Activated CD8-positive, alpha-beta memory T cell treated with anti-CD3 and anti-CD28 coated beads for 48 hours (primary cell): ENCODE results near the gene RPL36.
"Not testable (repeated sequence)": the region's sequence is repeated elsewhere in the genome, so short reads cannot be mapped to it uniquely, and the experiment has no call there.

Source experiments
- DNase-seq, 3 experiments: peaks; one replicate each; pipeline ENCODE4 v3.0.0-alpha.2; 2020; ENCODE audit warnings: low read depth in 2 of 3, low spot score in 2 of 3

Gene RPL36

DNA sequence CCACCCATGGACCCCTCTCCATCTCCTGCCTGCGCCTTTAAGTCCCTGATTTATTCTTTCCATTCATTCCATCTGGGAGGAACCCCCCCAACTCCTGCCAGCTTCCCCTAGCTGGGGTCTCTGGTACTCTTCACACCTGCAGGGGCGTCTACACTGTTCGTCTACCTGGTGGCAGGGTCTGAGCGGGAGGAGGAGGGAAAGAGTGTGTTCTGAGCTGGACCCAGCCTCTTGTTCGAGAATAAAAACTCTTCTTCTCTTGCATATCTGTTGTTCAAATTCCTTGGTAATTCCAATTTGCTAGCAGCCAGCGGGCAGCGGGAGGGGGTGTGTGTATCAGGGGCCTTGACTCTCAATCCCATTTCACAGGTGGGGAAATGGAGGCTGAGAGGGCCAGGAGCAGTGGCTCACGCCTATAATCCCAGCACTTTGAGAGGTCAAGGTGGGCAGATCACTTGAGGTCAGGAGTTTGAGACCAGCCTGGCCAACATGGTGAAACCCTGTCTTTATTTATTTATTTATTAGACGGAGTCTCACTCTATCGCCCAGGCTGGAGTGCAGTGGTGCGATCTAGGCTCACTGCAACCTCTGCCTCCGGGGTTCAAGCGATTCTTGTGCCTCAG, 1.7 kb upstream of the RPL36 start:
- not testable (repeated sequence) for DNase-seq

- peak in 2 of 3 experiments; percentile 31 to 44 for DNase-seq
These were observed 1.1 kb downstream of the RPL36 start for GRCh38 chr19:5690955-5691821.

- DNase-seq: no peak
These were observed 2.0 kb downstream of the RPL36 start for GRCh38 chr19:5691822-5692722.

DNA sequence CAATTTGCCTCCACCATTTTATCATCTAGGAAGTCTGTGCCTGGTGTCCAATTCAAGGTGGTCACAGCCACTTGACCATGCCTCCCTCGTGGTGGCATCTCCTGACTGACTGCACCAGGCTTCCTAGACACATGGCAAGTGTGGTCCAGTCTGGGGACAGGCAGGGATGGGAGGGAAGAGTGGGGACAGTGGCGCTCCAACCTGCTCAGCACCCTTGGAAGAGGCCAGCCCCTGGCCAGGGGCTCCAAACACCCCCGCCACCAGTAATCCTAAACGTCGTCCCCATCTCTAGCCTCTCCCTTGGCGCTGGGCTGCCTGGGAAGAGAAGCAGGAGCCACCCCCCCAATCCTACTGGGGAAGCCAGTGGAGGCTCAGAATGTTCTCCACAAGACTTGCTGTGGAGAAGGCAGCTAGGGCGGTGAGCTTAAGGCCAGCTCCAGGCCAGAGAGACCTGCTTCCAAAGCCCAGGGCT, 2.7 kb downstream of the RPL36 start:
- DNase-seq: no peak

GRCh38 chr19:5693195-5694166, 3.4 kb downstream of the RPL36 start:
- no peak for DNase-seq

DNA sequence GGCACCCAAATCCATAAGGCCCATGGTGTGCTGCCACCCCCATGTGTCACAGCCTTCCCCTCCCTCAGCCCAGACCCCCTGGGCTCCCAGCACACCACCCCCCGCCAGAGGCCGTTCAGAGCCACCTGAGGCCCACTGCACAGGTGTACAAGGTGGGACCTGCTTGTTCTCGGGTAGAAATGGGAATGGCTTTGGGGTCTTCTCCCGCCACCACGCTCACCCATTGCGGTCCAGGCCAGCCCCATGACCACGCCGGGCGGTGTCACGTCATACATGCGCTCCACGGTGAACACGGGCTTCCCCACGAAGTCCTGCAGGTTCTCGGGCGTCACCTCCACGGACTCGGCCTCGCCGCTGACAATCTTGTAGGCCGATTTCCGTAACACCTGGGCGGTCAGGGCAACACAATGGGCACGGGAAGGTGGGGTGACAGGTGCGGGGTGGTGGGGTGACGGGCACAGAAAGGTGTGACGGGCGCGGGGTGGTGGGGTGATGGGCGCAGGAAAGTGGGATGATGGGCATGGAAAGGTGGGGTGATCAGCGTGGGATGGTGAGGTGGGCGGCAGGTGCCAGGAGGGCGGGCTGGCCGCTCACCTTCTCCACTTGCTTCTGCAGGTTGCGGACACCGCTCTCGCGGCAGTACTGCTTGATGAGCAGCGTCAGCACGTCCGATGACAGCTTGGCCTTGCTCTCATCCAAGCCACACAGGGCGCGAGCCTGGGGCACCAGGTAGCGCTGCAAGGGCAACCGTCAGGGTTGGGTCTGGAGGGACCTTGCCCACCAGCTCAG, 4.3 kb downstream of the RPL36 start:
- no peak for DNase-seq

DNA sequence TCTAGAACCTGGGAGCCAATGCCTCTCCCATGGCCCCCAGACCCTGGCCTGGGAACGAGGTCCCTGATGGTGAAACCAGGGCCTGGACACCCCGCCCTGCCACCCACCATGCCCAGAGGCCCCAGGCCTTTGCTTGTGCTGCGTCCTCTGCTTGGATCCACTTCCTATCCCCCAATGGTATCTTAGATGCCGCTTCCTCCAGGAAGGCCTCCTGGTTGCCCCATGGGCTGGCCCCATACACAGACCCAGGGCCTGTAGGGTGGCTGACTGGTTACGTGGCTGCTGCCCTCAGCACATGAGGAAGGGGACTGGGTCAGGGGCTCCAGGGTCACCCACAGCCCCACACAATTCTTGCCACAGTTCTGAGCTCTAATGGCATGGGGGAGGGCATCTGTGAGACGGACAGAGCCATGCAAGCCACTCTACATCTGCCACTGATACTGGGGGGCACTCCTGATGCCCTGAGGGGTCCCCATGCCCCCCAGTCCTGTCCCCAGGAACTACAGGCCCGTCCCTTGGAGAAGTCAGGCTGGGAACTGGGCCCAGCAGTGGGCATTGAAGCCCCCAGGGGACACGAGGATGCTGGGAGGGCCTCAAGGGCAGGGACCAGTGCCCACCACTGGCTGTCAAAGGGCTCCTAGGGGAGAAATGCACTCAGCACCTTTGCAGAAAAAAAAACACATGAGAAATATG, 5.0 kb downstream of the RPL36 start:
- DNase-seq: no peak

GRCh38 chr19:5695649-5696195, 5.6 kb downstream of the RPL36 start:
- DNase-seq: no peak

DNA sequence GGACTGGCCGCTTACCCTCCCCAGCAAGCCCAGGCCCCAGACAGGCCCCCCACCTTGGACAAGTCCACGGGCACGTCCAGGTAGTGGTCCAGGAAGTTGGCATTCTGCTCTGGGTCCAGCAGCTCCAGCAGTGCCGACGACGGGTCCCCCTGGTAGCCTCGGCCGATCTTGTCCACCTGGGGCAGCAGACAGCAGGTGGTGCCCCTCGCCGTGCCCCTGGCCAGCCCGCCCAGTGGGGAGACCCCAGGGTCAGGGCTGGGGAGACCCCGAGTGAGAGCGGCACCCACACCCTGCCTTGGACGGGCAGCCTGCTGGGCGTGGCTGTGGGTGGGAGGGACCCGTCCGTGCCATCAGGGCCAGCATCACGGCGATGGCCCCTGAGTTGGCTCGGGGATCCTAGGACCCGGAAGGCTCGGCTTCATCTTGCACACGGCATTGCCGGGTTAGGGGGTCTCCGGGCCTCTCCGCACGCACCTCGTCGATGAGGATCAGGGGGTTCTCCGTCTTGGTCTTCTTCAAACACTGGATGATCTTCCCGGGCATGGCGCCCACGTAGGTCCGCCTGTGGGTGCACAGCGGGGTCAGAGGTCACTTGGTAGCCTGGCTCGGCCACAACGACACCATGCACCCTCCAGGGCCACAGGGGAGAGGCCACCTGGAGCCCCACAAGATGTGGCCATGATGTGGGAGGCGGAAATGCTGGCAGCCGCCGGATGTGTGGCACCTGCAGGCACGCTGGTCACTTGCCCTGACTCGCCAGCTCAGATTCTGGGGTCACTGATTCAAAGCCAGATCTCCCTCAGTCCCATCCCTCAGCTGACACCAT, 6.3 kb downstream of the RPL36 start:
- DNase-seq: no peak

DNA sequence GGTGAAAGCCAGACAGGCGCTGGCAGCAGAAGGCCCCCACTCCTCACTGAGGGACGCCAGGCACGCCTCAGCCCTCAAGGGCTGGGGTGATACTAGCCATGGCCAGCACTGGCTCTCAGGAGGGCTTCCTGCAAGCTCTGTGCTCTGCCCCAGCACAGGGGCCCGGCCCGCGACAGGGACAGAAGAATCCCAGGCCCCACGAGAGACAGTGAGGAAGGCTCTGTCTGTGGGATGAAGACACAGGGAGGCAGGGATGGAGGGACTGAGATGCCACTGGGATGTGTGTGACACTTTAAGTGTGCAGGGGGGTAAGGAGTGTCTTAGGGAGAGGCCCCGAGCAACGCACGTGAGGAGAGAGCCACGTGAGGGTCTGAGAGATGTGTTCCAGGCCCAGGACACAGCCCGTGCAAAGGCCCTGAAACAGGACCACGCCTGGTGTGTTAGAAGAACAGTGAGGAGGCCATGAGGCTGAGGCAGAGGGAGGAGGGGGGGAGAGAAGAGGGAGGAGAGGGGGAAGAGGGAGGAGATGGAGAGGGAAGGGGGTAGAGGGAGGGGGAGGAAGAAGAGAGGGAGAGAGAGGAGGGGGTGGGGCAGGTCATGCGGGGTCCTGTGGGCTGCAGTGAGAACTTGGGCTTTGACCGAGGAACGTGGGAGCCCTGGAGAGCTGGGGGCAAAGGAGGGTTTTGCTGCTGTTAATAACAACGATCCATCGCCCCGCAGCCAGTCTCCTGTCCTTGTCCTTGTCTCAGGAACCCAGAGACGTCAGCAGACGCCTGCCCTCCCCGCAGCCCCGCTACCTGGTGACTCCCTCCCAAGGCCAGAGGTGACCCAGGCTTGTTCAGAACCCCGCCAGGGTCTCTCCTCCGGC, 7.2 kb downstream of the RPL36 start:
- DNase-seq: no peak

- DNase-seq: no peak
These were observed 8.0 kb downstream of the RPL36 start for GRCh38 chr19:5697890-5698634.

DNA sequence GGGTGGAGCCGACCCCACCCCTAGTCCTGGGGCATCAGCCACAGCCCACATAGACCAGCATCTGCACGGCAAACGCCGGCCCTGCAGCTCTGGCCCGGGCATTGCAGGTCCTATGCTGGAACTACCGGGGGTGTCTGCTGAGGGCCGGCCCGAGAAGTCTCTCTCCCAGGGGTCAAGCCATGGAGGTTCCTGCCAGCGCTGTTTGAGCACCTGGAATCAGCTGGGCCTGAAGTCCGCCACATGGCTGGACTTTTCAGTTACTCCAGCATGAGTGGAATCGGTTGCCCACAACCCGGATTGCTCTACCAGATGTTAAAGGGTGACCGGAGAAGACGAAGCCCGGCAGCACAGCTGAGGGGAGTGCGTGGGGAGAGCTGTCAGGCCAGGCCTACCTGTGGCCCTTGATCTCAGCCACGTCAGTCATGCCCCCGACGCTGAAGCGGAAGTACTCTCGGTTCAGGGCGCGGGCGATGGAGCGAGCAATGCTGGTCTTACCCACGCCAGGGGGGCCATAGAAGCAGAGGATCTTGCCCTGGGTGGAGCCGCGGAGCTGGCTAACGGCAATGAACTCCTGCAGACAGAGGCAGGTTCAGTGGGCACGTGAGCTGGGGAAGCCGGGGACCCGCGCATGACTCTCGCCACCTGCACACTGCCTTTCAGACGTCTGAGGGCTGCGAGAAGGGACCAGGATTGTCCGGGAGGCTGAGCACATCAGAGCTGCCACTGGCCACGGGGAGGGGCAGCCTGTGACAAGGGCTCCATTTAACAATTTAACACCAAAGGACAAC, 8.7 kb downstream of the RPL36 start:
- no peak for DNase-seq

GRCh38 chr19:5700455-5701092, 10.5 kb downstream of the RPL36 start:
- no peak for DNase-seq

DNA sequence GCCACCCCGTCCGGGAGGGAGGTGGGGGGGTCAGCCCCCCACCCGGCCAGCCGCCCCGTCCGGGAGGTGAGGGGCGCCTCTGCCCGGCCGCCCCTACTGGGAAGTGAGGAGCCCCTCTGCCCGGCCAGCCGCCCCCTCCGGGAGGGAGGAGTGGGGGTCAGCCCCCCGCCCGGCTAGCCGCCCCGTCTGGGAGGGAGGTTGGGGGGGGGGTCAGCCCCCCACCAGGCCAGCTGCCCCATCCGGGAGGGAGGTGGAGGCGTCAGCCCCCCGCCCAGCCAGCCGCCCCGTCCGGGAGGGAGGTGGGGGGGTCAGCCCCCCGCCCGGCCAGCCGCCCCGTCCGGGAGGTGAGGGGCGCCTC, 11.9 kb downstream of the RPL36 start:
- not testable (repeated sequence) for DNase-seq
